Measurements from ENCODE around the gene CLASRP.
A peak's percentile ranks its signal among the peaks of the same experiment; 100 is the strongest.

Gene CLASRP

GRCh38 chr19:45076851-45077730, 38.2 kb downstream of the CLASRP start:
- Histone ChIP-seq H3K27ac (ENCODE audit: low read length) (no peak overlapping the region), H3K9me3 (ENCODE audit: control insufficient read depth, low read depth, low read length) (no peaks in the 10 kb centered on the region), H3K4me1 (ENCODE audit: control insufficient read depth, low read depth, low read length) (peaks cover 30% of the 10 kb centered on the region), H3K27me3 (ENCODE audit: control insufficient read depth, insufficient read depth, low read length) (no peaks in the 10 kb centered on the region), H3K4me3 (ENCODE audit: low read length) (peak overlapping the region; percentile 79), H3K36me3 (ENCODE audit: control insufficient read depth, low read depth, low read length) (peaks cover 7% of the 10 kb centered on the region), H3K9ac (ENCODE audit: low read length) (peak overlapping the region; percentile 1)

DNA sequence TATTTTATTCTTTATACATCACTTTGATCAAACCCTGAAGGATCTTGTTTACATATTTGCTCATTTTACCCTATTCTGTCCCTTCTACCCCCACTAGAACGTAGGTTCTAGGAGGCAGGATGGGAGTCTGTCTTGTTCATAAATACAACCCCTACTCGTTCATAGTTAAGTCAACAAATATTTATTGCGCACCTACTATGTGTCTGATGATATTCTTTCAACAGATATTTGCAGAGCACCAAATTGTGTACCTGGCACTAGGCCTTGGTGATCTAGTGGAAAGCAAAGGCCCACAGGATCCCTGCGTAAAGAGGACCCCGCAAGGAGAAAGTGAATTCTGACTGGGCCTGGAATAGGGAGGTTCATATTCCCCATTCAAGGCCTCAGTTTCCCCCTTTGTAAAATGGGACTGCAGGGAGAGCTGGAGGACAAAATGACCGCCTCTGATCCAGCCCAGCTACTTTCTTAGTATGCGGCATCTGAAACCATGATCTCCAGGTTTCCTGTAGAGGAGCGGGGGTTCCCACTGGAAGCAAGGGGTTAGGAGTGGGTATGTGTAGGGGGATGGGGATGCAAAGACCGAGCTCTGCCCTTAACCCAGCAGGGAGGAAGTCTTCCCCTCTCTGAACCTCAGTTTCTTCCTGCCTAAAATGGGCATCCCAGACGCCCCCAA, 39.7 kb downstream of the CLASRP start:
- H3K27ac ChIP-seq (ENCODE audit: low read length) = peak overlapping the region; percentile 63
- H3K36me3 ChIP-seq (ENCODE audit: control insufficient read depth, low read depth, low read length) = peaks cover 13% of the 10 kb centered on the region
- peaks cover 30% of the 10 kb centered on the region for H3K4me1 ChIP-seq (ENCODE audit: control insufficient read depth, low read depth, low read length)

GRCh38 chr19:45079063-45079910, 40.4 kb downstream of the CLASRP start, which contains the start of gene GEMIN7:
GEMIN7 (plus strand) TSS chr19:45079260; CDS start chr19:45090115, 10,855 bp downstream.
- Histone ChIP-seq H3K27ac (ENCODE audit: low read length) (peak within 1 kb of the TSS; percentile 95), H3K9me3 (ENCODE audit: control insufficient read depth, low read depth, low read length) (no peaks in the 10 kb centered on the region), H3K27me3 (ENCODE audit: control insufficient read depth, insufficient read depth, low read length) (no peaks in the 10 kb centered on the region), H3K4me3 (ENCODE audit: low read length) (peak within 1 kb of the TSS; percentile 99), H3K9ac (ENCODE audit: low read length) (peak within 1 kb of the TSS; percentile 98), H3K4me1 (ENCODE audit: control insufficient read depth, low read depth, low read length) (peaks cover 30% of the 10 kb centered on the region), H3K36me3 (ENCODE audit: control insufficient read depth, low read depth, low read length) (peaks cover 13% of the 10 kb centered on the region)

More for the DNA sequence above, 39.7 kb downstream of the CLASRP start:
- no peaks in the 10 kb centered on the region for H3K9me3 ChIP-seq (ENCODE audit: control insufficient read depth, low read depth, low read length)
- peak overlapping the region; percentile 99 for H3K4me3 ChIP-seq (ENCODE audit: low read length)
- peak overlapping the region; percentile 98 for H3K9ac ChIP-seq (ENCODE audit: low read length)
- H3K27me3 ChIP-seq (ENCODE audit: control insufficient read depth, insufficient read depth, low read length) = no peaks in the 10 kb centered on the region

GRCh38 chr19:45079911-45080370, 41.1 kb downstream of the CLASRP start:
- peaks cover 13% of the 10 kb centered on the region for H3K36me3 ChIP-seq (ENCODE audit: control insufficient read depth, low read depth, low read length)
- no peaks in the 10 kb centered on the region for H3K27me3 ChIP-seq (ENCODE audit: control insufficient read depth, insufficient read depth, low read length)
- H3K9me3 ChIP-seq (ENCODE audit: control insufficient read depth, low read depth, low read length) = no peaks in the 10 kb centered on the region
- peak overlapping the region; percentile 99 for H3K4me3 ChIP-seq (ENCODE audit: low read length)
- peak overlapping the region; percentile 95 for H3K27ac ChIP-seq (ENCODE audit: low read length)
- H3K9ac ChIP-seq (ENCODE audit: low read length) = peak overlapping the region; percentile 98
- H3K4me1 ChIP-seq (ENCODE audit: control insufficient read depth, low read depth, low read length) = peaks cover 25% of the 10 kb centered on the region

DNA sequence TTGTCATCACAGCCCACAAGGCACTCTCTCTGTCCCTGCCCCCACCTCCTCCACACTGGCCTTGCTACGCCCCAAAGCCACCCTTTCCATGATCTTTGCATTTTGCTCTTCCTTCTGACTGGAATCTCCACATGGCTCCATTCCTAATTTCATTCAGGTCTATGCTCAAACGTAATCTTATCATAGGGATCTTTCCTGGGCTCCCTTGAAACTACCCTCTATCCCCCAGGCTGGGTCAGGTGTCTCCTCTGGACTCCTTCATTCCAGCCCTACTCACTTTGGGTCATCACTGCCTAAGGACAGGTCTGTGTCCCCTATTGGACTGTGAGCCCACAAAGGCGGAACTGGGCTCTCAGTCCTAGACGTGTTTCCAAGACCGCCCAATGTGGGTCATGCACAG, 43.3 kb downstream of the CLASRP start:
- H3K27ac ChIP-seq (ENCODE audit: low read length) = no peak overlapping the region

DNA sequence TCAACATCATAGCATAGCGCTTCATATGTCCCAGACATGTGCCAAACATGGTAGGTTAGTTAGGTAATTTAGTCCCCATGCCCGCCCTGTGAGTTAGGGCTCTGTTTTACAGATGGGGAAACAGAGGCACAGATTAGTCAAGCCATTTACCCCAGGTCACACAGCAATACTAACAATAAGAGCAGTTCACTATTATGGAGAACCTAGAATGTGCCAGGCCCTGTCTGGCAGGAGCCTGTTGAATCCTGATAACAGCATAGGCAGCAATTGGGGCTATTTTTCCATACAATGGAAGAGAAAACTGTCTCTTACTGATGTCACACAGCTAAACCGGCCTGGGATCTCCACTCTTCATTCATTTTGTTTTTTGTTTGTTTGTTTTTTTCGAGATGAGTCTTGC, 47.6 kb downstream of the CLASRP start:
- Histone ChIP-seq H3K4me3 (ENCODE audit: low read length) (no peak overlapping the region), H3K4me1 (ENCODE audit: control insufficient read depth, low read depth, low read length) (peaks cover 4% of the 10 kb centered on the region), H3K9ac (ENCODE audit: low read length) (no peak overlapping the region), H3K9me3 (ENCODE audit: control insufficient read depth, low read depth, low read length) (no peaks in the 10 kb centered on the region), H3K36me3 (ENCODE audit: control insufficient read depth, low read depth, low read length) (peaks cover 23% of the 10 kb centered on the region), H3K27me3 (ENCODE audit: control insufficient read depth, insufficient read depth, low read length) (no peaks in the 10 kb centered on the region), H3K27ac (ENCODE audit: low read length) (no peak overlapping the region)

More for the DNA sequence above, 43.3 kb downstream of the CLASRP start:
- Histone ChIP-seq H3K4me3 (ENCODE audit: low read length) (no peak overlapping the region), H3K9me3 (ENCODE audit: control insufficient read depth, low read depth, low read length) (no peaks in the 10 kb centered on the region), H3K4me1 (ENCODE audit: control insufficient read depth, low read depth, low read length) (peaks cover 17% of the 10 kb centered on the region), H3K36me3 (ENCODE audit: control insufficient read depth, low read depth, low read length) (peaks cover 13% of the 10 kb centered on the region), H3K27me3 (ENCODE audit: control insufficient read depth, insufficient read depth, low read length) (no peaks in the 10 kb centered on the region), H3K9ac (ENCODE audit: low read length) (no peak overlapping the region)

DNA sequence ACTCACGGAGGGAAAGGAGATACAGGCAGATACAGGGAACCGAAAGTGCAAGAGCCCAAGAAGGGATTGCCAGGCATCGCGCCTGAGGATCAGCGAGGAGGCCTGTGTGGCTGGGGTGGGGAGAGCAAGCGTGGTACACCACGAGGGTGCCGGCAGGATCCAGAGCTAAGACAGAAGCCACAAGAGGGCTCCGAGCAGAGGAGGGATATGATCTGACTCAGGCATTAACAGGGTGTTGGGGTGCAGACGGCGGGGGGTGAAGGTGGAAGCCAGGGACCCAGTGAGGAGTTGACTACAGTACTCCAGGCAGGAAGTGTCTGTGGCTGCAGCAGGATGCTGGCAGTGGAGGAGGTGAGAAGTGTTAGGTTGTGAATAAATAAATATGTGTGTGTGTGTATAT, 48.7 kb downstream of the CLASRP start:
- Histone ChIP-seq H3K4me1 (ENCODE audit: control insufficient read depth, low read depth, low read length) (peaks cover 4% of the 10 kb centered on the region), H3K4me3 (ENCODE audit: low read length) (no peak overlapping the region), H3K36me3 (ENCODE audit: control insufficient read depth, low read depth, low read length) (peaks cover 13% of the 10 kb centered on the region), H3K27me3 (ENCODE audit: control insufficient read depth, insufficient read depth, low read length) (no peaks in the 10 kb centered on the region), H3K27ac (ENCODE audit: low read length) (no peak overlapping the region), H3K9me3 (ENCODE audit: control insufficient read depth, low read depth, low read length) (no peaks in the 10 kb centered on the region), H3K9ac (ENCODE audit: low read length) (no peak overlapping the region)

DNA sequence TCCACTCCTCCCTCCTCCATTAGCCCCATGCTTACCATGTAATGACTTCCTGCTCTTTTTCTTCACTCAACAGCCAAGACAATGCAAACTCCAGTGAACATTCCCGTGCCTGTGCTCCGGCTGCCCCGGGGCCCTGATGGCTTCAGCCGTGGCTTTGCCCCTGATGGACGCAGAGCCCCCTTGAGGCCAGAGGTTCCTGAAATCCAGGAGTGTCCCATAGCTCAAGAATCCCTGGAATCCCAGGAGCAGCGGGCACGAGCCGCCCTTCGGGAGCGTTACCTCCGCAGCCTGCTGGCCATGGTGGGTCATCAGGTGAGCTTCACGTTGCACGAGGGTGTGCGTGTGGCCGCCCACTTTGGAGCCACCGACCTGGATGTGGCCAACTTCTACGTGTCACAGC, 51.2 kb downstream of the CLASRP start:
- Histone ChIP-seq H3K4me3 (ENCODE audit: low read length) (no peak overlapping the region), H3K27me3 (ENCODE audit: control insufficient read depth, insufficient read depth, low read length) (no peaks in the 10 kb centered on the region), H3K36me3 (ENCODE audit: control insufficient read depth, low read depth, low read length) (peaks cover 11% of the 10 kb centered on the region), H3K9me3 (ENCODE audit: control insufficient read depth, low read depth, low read length) (no peaks in the 10 kb centered on the region), H3K27ac (ENCODE audit: low read length) (no peak overlapping the region), H3K9ac (ENCODE audit: low read length) (no peak overlapping the region), H3K4me1 (ENCODE audit: control insufficient read depth, low read depth, low read length) (peaks cover 4% of the 10 kb centered on the region)

- peaks cover 11% of the 10 kb centered on the region for H3K36me3 ChIP-seq (ENCODE audit: control insufficient read depth, low read depth, low read length)
Measured at GRCh38 chr19:45090606-45091005, 51.8 kb downstream of the CLASRP start.

GRCh38 chr19:45091031-45091923, 52.4 kb downstream of the CLASRP start:
- H3K27ac ChIP-seq (ENCODE audit: low read length) = peak overlapping the region; percentile 80
- H3K4me3 ChIP-seq (ENCODE audit: low read length) = peak overlapping the region; percentile 85
- no peaks in the 10 kb centered on the region for H3K9me3 ChIP-seq (ENCODE audit: control insufficient read depth, low read depth, low read length)
- peak overlapping the region; percentile 63 for H3K9ac ChIP-seq (ENCODE audit: low read length)
- H3K4me1 ChIP-seq (ENCODE audit: control insufficient read depth, low read depth, low read length) = peaks cover 4% of the 10 kb centered on the region
- H3K36me3 ChIP-seq (ENCODE audit: control insufficient read depth, low read depth, low read length) = peaks cover 11% of the 10 kb centered on the region
- no peaks in the 10 kb centered on the region for H3K27me3 ChIP-seq (ENCODE audit: control insufficient read depth, insufficient read depth, low read length)

More at GRCh38 chr19:45090606-45091005, 51.8 kb downstream of the CLASRP start:
- H3K9ac ChIP-seq (ENCODE audit: low read length) = peak overlapping the region; percentile 63
- H3K9me3 ChIP-seq (ENCODE audit: control insufficient read depth, low read depth, low read length) = no peaks in the 10 kb centered on the region
- no peak overlapping the region for H3K27ac ChIP-seq (ENCODE audit: low read length)
- peak overlapping the region; percentile 85 for H3K4me3 ChIP-seq (ENCODE audit: low read length)
- H3K4me1 ChIP-seq (ENCODE audit: control insufficient read depth, low read depth, low read length) = peaks cover 4% of the 10 kb centered on the region
- no peaks in the 10 kb centered on the region for H3K27me3 ChIP-seq (ENCODE audit: control insufficient read depth, insufficient read depth, low read length)

Data from iPS-18a (cell line).